HEK293 (cell line): ENCODE measurements around the gene APBB1.

ENCODE experiments used
- CTCF ChIA-PET: fragments of 350-600 bp; formaldehyde crosslinking; extraction: SDS; loops from one replicate; lab custom pipeline; 2021; ENCODE audit warnings: antibody characterized with exemption; lab: Yijun Ruan, JAX
- POLR2A ChIA-PET: fragments of 300-600 bp; formaldehyde crosslinking; extraction: SDS; loops from one replicate; lab custom pipeline; 2020; ENCODE audit warnings: antibody characterized with exemption, inconsistent platforms; lab: Yijun Ruan, JAX
- H3K27ac ChIP-seq: fragments of 200-500 bp; sonication (Bioruptor generic); 2 replicates; pipeline ENCODE4 v1.5.1; 2014; ENCODE audit warnings: low read depth, low read length, control low read depth, inconsistent platforms; ENCODE audit errors: extremely low read depth
- H3K36me3 ChIP-seq, 2 experiments: fragments of 200-500 bp in 1 of 2; sonication (Bioruptor generic) in 1 of 2; 1 replicate in 1 of 2; 2 replicates in 1 of 2; pipeline ENCODE4 v1.5.1; 2014 to 2017; ENCODE audit warnings: inconsistent platforms in 2 of 2, low read length in 2 of 2; ENCODE audit not compliant: control insufficient read depth in 2 of 2, insufficient read depth in 1 of 2
- H3K4me1 ChIP-seq: fragments of 200-500 bp; sonication (Bioruptor generic); 2 replicates; pipeline ENCODE4 v1.5.1; 2014; ENCODE audit warnings: mild to moderate bottlenecking, low read length, inconsistent platforms; ENCODE audit not compliant: control insufficient read depth, insufficient read depth
- H3K4me3 ChIP-seq: 2 replicates; pipeline ENCODE4 v1.5.1; 2011; ENCODE audit warnings: low read depth, mild to moderate bottlenecking, control low read depth, low read length, moderate library complexity
- H3K9me3 ChIP-seq: fragments of 200-500 bp; sonication (Bioruptor generic); 2 replicates; pipeline ENCODE4 v1.5.1; 2014; ENCODE audit warnings: low read depth, low read length, inconsistent platforms; ENCODE audit not compliant: control insufficient read depth, insufficient read depth
- EGR2 ChIP-seq: fragments of 450-650 bp; formaldehyde crosslinking; IDR thresholded peaks from 2 replicates; pipeline ENCODE4 v1.5.1; 2016; ENCODE audit warnings: low read depth, missing biosample characterization, missing genetic modification characterization
- PRDM1 ChIP-seq: fragments of 450-650 bp; formaldehyde crosslinking; IDR thresholded peaks from 2 replicates; pipeline ENCODE4; 2016; ENCODE audit warnings: missing biosample characterization, missing genetic modification characterization
- REPIN1 ChIP-seq: fragments of 450-650 bp; formaldehyde crosslinking; IDR thresholded peaks from 2 replicates; pipeline ENCODE4 v1.5.1; 2017; ENCODE audit warnings: missing biosample characterization, missing genetic modification characterization, low read depth
- SP3 ChIP-seq: fragments of 450-650 bp; formaldehyde crosslinking; IDR thresholded peaks from 2 replicates; pipeline ENCODE4 v1.5.1; 2016; ENCODE audit warnings: missing biosample characterization, missing genetic modification characterization
- TCF7L2 ChIP-seq: IDR thresholded peaks from 2 replicates; pipeline ENCODE4 v1.6.1; 2011; ENCODE audit warnings: low read depth, mild to moderate bottlenecking, inconsistent platforms, low read length, moderate library complexity, borderline replicate concordance
- ZNF174 ChIP-seq: fragments of 450-650 bp; formaldehyde crosslinking; IDR thresholded peaks from 2 replicates; pipeline ENCODE4 v1.5.0; 2017; ENCODE audit warnings: missing biosample characterization, mild to moderate bottlenecking, missing genetic modification characterization
- ZNF2 ChIP-seq: fragments of 450-650 bp; formaldehyde crosslinking; IDR thresholded peaks from 2 replicates; pipeline ENCODE4 v1.5.1; 2016; ENCODE audit warnings: missing biosample characterization, missing genetic modification characterization
- ZNF292 ChIP-seq: fragments of 450-650 bp; formaldehyde crosslinking; IDR thresholded peaks from 2 replicates; pipeline ENCODE4 v1.5.1; 2016; ENCODE audit warnings: low read depth, missing biosample characterization, missing genetic modification characterization, borderline replicate concordance
- ZNF335 ChIP-seq: fragments of 450-650 bp; formaldehyde crosslinking; conservative IDR thresholded peaks from 2 replicates; pipeline ENCODE4 v1.5.1; 2016; ENCODE audit warnings: missing biosample characterization, missing genetic modification characterization
- ZNF366 ChIP-seq: fragments of 450-650 bp; formaldehyde crosslinking; conservative IDR thresholded peaks from 2 replicates; pipeline ENCODE4 v1.5.1; 2016; ENCODE audit warnings: missing biosample characterization, missing genetic modification characterization
- ZNF37A ChIP-seq: fragments of 450-650 bp; IDR thresholded peaks from 2 replicates; pipeline ENCODE4 v1.5.1; 2018; ENCODE audit warnings: missing biosample characterization, missing genetic modification characterization
- ZNF621 ChIP-seq: fragments of 450-650 bp; formaldehyde crosslinking; IDR thresholded peaks from 2 replicates; pipeline ENCODE4 v1.5.1; 2017; ENCODE audit warnings: missing biosample characterization, missing genetic modification characterization
- ZNF623 ChIP-seq: fragments of 450-650 bp; formaldehyde crosslinking; IDR thresholded peaks from 2 replicates; pipeline ENCODE4 v1.5.1; 2016; ENCODE audit warnings: missing biosample characterization, missing genetic modification characterization
- ZNF837 ChIP-seq: fragments of 450-650 bp; formaldehyde crosslinking; IDR thresholded peaks from 2 replicates; pipeline ENCODE4 v1.5.1; 2016; ENCODE audit warnings: missing biosample characterization, missing genetic modification characterization
- TF ChIP-seq, protein P1 (sequence below): fragments of 450-650 bp; formaldehyde crosslinking; IDR thresholded peaks from 2 replicates; pipeline ENCODE4 v1.5.1; 2016; ENCODE audit warnings: missing biosample characterization, missing genetic modification characterization
- TF ChIP-seq, protein P2 (sequence below): fragments of 450-650 bp; formaldehyde crosslinking; conservative IDR thresholded peaks from 2 replicates; pipeline ENCODE4 v1.5.1; 2016; ENCODE audit warnings: low read depth, missing biosample characterization, missing genetic modification characterization
- TF ChIP-seq, protein P3 (sequence below): fragments of 450-650 bp; formaldehyde crosslinking; conservative IDR thresholded peaks from 2 replicates; pipeline ENCODE4 v1.5.1; 2016; ENCODE audit warnings: low read depth, missing biosample characterization, missing genetic modification characterization

Gene APBB1

DNA sequence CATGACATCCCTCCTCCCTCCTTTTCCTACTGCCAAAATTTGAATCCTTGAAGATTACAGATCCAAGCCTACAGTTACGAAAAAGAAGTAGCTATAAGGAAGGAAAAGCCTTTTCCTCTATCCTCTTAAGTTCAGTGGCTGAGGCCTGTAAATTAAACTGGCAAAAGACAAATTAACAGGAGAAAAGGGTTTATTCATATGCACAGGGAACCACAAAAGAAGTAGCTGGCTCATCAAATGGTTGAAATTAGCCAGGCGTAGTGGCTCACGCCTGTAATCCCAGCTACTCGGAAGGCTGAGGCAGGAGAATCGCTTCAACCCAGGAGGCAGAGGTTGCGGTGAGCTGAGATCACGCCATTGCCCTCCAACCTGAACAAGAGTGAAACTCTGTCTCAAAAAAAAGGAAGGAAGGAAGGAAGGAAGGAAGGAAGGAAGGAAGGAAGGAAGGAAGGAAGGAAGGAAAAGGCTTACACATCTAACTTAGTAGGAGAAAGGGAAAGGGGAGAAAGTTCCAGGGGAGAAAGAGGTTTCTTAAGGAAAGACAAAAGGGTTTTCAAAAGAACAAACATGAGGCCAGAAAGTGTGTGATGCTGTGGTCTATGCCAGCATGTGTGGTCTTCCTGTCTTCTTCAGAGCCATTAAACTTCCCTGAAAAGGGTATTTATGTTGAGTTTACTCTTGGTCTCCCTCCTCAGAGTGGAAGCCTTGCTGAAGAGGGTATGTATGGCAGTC lies 33.7 kb downstream of the APBB1 start:
- no peak overlapping the region for H3K27ac ChIP-seq
- H3K36me3 ChIP-seq = no peaks in the 10 kb centered on the region
- no peak overlapping the region for H3K4me3 ChIP-seq
- H3K4me1 ChIP-seq = no peaks in the 10 kb centered on the region
- no peaks in the 10 kb centered on the region for H3K9me3 ChIP-seq
- POLR2A ChIA-PET = no interaction called here
- TF ChIP-seq PRDM1 (peak; percentile 77), ZNF837 (no peak), ZNF366 (tag by site-specific recombination) (peak; percentile 48; the same call in 1 of the 2 replicates)
- CTCF ChIA-PET = interaction anchor here (1.0 to 9.6 kb wide), 4 partner anchors 22 to 121 kb away, joined by 3 to 228 read pairs (median 5); partner anchors contain the start of gene HPX

DNA sequence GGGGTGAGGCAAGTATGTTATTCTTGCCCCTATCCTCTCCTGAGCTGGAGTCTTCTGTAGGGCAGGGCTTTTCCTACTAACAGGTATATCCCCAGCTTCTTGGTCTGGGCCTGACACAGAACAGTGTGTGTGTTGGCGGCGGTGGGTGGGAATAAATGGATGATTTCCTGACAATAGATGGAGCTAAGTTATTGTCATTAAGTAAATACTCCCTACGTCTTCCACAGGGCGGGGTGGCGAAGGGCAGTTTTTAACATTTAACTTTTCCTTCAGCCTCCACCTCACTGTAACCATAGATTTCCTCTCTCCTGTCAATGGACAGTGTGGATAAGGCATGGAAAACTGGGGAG lies 40.3 kb downstream of the APBB1 start:
- TF ChIP-seq EGR2 (tag by site-specific recombination) (no peak), ZNF37A (no peak), ZNF2 (tag by site-specific recombination) (no peak), ZNF621 (tag by site-specific recombination) (no peak), SP3 (tag by site-specific recombination) (no peak)
- TF ChIP-seq, protein P1, sequence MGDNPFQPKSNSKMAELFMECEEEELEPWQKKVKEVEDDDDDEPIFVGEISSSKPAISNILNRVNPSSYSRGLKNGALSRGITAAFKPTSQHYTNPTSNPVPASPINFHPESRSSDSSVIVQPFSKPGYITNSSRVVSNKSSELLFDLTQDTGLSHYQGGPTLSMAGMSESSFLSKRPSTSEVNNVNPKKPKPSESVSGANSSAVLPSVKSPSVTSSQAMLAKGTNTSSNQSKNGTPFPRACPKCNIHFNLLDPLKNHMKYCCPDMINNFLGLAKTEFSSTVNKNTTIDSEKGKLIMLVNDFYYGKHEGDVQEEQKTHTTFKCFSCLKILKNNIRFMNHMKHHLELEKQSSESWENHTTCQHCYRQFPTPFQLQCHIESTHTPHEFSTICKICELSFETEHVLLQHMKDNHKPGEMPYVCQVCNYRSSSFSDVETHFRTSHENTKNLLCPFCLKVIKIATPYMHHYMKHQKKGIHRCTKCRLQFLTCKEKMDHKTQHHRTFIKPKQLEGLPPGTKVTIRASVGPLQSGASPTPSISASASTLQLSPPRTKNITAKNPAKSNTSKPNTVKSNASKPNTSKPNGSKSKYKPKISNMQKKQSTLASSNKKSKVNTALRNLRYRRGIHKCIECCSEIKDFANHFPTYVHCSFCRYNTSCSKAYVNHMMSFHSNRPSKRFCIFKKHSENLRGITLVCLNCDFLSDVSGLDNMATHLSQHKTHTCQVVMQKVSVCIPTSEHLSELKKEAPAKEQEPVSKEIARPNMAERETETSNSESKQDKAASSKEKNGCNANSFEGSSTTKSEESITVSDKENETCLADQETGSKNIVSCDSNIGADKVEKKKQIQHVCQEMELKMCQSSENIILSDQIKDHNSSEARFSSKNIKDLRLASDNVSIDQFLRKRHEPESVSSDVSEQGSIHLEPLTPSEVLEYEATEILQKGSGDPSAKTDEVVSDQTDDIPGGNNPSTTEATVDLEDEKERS (tag by site-specific recombination) = no peak
- TF ChIP-seq, protein P2, sequence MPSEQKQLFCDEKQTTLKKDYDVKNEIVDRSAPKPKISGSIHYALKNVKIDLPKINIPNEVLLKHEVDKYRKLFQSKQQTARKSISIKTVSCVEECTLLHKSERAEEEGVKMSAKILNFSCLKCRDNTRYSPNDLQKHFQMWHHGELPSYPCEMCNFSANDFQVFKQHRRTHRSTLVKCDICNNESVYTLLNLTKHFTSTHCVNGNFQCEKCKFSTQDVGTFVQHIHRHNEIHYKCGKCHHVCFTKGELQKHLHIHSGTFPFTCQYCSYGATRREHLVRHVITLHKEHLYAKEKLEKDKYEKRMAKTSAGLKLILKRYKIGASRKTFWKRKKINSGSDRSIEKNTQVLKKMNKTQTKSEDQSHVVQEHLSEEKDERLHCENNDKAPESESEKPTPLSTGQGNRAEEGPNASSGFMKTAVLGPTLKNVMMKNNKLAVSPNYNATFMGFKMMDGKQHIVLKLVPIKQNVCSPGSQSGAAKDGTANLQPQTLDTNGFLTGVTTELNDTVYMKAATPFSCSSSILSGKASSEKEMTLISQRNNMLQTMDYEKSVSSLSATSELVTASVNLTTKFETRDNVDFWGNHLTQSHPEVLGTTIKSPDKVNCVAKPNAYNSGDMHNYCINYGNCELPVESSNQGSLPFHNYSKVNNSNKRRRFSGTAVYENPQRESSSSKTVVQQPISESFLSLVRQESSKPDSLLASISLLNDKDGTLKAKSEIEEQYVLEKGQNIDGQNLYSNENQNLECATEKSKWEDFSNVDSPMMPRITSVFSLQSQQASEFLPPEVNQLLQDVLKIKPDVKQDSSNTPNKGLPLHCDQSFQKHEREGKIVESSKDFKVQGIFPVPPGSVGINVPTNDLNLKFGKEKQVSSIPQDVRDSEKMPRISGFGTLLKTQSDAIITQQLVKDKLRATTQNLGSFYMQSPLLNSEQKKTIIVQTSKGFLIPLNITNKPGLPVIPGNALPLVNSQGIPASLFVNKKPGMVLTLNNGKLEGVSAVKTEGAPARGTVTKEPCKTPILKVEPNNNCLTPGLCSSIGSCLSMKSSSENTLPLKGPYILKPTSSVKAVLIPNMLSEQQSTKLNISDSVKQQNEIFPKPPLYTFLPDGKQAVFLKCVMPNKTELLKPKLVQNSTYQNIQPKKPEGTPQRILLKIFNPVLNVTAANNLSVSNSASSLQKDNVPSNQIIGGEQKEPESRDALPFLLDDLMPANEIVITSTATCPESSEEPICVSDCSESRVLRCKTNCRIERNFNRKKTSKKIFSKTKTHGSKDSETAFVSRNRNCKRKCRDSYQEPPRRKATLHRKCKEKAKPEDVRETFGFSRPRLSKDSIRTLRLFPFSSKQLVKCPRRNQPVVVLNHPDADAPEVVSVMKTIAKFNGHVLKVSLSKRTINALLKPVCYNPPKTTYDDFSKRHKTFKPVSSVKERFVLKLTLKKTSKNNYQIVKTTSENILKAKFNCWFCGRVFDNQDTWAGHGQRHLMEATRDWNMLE (tag by site-specific recombination) = no peak
- Histone ChIP-seq H3K9me3 (no peaks in the 10 kb centered on the region), H3K4me1 (no peaks in the 10 kb centered on the region), H3K36me3 (no peaks in the 10 kb centered on the region), H3K4me3 (no peak overlapping the region), H3K27ac (no peak overlapping the region)
- ChIA-PET CTCF (interaction anchor here (0.5 to 9.6 kb wide), 71 partner anchors 10 to 748 kb away, joined by 3 to 228 read pairs (median 5); partner anchors contain the start of genes ARFIP2, HPX, MRPL17 and SMPD1), POLR2A (interaction anchor here (1.0 to 1.5 kb wide), 6 partner anchors 11 to 305 kb away, joined by 3 to 11 read pairs (median 5); partner anchors contain the start of genes APBB1, ARFIP2, MRPL17 and SMPD1)

DNA sequence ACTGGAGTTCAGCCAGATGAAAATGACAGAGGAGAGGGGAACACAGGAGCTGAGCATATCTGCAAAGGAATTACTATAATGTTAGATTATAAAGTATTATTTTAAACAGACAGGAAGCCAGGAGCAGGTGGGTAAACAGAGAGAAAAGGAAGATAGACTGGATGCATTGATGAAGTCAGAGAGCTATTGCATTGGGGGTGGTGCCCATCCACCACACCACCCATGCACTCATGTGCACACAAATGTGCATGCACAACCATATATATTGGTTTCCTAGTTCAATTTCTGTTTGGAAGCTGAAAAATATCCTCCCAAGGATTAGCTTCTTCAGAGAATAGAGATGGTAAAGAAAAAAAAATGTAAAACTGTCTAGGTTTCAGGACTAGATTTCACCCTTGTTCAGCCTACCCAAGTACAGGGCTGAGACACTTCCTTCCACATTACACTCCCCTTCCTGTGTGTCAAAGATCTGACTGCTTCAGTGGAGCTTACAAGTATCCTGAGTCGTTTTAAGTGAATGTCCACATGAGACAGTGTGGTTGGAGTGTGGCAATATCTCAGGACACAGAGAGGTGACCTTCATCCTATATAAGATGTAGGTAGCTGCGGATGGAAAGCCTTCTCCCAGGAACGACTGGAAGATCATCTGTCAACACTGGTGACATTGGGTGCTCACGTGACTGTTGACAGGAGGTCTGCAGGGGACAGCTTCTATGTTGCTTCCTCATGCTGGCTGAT lies 40.8 kb downstream of the APBB1 start:
- ChIA-PET CTCF (interaction anchor here (0.5 to 9.6 kb wide), 36 partner anchors 10 to 383 kb away, joined by 3 to 228 read pairs (median 8); partner anchors contain the start of genes HPX, MRPL17 and TRIM3), POLR2A (interaction anchor here (1.0 to 1.5 kb wide), 3 partner anchors 97 to 305 kb away, joined by 3 to 11 read pairs (median 5); partner anchors contain the start of genes ARFIP2, MRPL17 and TIMM10B)
- H3K4me3 ChIP-seq = no peak overlapping the region
- TF ChIP-seq SP3 (tag by site-specific recombination) (no peak), ZNF292 (no peak), ZNF335 (tag by site-specific recombination) (no peak), ZNF623 (no peak), REPIN1 (tag by site-specific recombination) (no peak), TCF7L2 (no peak), ZNF174 (tag by site-specific recombination) (no peak)
- TF ChIP-seq, protein P3, sequence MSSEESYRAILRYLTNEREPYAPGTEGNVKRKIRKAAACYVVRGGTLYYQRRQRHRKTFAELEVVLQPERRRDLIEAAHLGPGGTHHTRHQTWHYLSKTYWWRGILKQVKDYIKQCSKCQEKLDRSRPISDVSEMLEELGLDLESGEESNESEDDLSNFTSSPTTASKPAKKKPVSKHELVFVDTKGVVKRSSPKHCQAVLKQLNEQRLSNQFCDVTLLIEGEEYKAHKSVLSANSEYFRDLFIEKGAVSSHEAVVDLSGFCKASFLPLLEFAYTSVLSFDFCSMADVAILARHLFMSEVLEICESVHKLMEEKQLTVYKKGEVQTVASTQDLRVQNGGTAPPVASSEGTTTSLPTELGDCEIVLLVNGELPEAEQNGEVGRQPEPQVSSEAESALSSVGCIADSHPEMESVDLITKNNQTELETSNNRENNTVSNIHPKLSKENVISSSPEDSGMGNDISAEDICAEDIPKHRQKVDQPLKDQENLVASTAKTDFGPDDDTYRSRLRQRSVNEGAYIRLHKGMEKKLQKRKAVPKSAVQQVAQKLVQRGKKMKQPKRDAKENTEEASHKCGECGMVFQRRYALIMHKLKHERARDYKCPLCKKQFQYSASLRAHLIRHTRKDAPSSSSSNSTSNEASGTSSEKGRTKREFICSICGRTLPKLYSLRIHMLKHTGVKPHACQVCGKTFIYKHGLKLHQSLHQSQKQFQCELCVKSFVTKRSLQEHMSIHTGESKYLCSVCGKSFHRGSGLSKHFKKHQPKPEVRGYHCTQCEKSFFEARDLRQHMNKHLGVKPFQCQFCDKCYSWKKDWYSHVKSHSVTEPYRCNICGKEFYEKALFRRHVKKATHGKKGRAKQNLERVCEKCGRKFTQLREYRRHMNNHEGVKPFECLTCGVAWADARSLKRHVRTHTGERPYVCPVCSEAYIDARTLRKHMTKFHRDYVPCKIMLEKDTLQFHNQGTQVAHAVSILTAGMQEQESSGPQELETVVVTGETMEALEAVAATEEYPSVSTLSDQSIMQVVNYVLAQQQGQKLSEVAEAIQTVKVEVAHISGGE (tag by site-specific recombination) = no peak

More for the DNA sequence above, 40.8 kb downstream of the APBB1 start:
- H3K27ac ChIP-seq = no peak overlapping the region
- H3K4me1 ChIP-seq = no peaks in the 10 kb centered on the region
- no peaks in the 10 kb centered on the region for H3K36me3 ChIP-seq
- H3K9me3 ChIP-seq = no peaks in the 10 kb centered on the region
